GM12891 (cell line): ENCODE measurements around the gene ARIH2.

Source experiments
- PAX5 ChIP-seq: IDR thresholded peaks from 2 replicates; pipeline ENCODE4 v1.6.1; 2011; ENCODE audit warnings: low read length, moderate library complexity, mild to moderate bottlenecking; ENCODE audit not compliant: insufficient read depth, severe bottlenecking
- POLR2A ChIP-seq: IDR thresholded peaks from 2 replicates; pipeline ENCODE4 v1.6.1; 2011; ENCODE audit warnings: low read depth, low read length, control low read depth
- POLR2AphosphoS5 ChIP-seq: IDR thresholded peaks from 2 replicates; pipeline ENCODE4 v1.6.1; 2011; ENCODE audit warnings: low read depth, low read length, control low read depth
- SPI1 ChIP-seq: IDR thresholded peaks from 2 replicates; pipeline ENCODE4 v1.6.1; 2011; ENCODE audit warnings: low read depth, low read length, control low read depth
- TAF1 ChIP-seq: IDR thresholded peaks from 2 replicates; pipeline ENCODE4 v1.6.1; 2011; ENCODE audit warnings: low read depth, low read length, control low read depth

GRCh38 chr3:48898383-48899234 is 20.0 kb upstream of the ARIH2 start, which contains the start of gene SLC25A20:
- TF ChIP-seq POLR2A (0 out of 2 replicates have a peak, but pooled peaks have one; percentile 24), POLR2AphosphoS5 (no peak), TAF1 (no peak), SPI1 (0 out of 2 replicates have a peak, but pooled peaks have one; percentile 36), PAX5 (peak; percentile 19)
